ENCODE results near the gene ME1. TPM values are rescaled to one million over a fixed set of nuclear protein-coding genes. Genes with fewer than 3 reads are reported as not detected.

ME1 gene
- total RNA-seq, 1 experiment from 2014 or later, result 7.8 TPM

- H2BK12ac ChIP-seq (ENCODE audit: insufficient read length, low read depth, low read length), result no peak overlapping the region
- no CpG with 5 or more reads among the region's 1 CpG for WGBS (ENCODE audit: extremely low coverage, insufficient read length, low lambda C conversion rate)
Observed at GRCh38 chr6:83480470-83480869, 49.6 kb upstream of the ME1 start.

More at GRCh38 chr6:83480470-83480869, 49.6 kb upstream of the ME1 start:
- Histone ChIP-seq H2BK20ac (ENCODE audit: low read depth, low read length, poor library complexity, severe bottlenecking) (no peak overlapping the region), H3K18ac (ENCODE audit: insufficient read length, low read depth, low read length) (no peak overlapping the region), H2AFZ (ENCODE audit: low read length) (no peak overlapping the region), H3K23me2 (ENCODE audit: insufficient read length, low read depth, low read length, poor library complexity, severe bottlenecking) (no peaks in the 10 kb centered on the region), H2BK120ac (ENCODE audit: low read depth, low read length, poor library complexity, severe bottlenecking) (no peak overlapping the region), H2BK5ac (ENCODE audit: insufficient read length, low read length) (no peak overlapping the region), H3K9ac (ENCODE audit: extremely low read depth, insufficient read length, low read length) (no peak overlapping the region), H3K79me1 (ENCODE audit: insufficient read depth, low read depth, low read length, poor library complexity, severe bottlenecking) (no peaks in the 10 kb centered on the region), H3K4me2 (ENCODE audit: insufficient read depth, insufficient read length, low read length) (no peak overlapping the region), H4K20me1 (ENCODE audit: control insufficient read depth, insufficient read depth, insufficient read length) (no peaks in the 10 kb centered on the region), H3K4me1 (ENCODE audit: insufficient read depth, low read length) (no peaks in the 10 kb centered on the region), H4K5ac (ENCODE audit: insufficient read length, low read depth, low read length) (no peak overlapping the region), H4K8ac (replicated peaks; ENCODE audit: insufficient read length, low read depth, low read length) (no peak overlapping the region), H4K91ac (ENCODE audit: insufficient read length, low read depth, low read length) (no peak overlapping the region), H3K9me3 (ENCODE audit: control insufficient read depth, low read depth, low read length) (no peaks in the 10 kb centered on the region), H3K27ac (ENCODE audit: insufficient read length, low read depth, low read length) (no peak overlapping the region), H2BK15ac (ENCODE audit: low read depth, low read length) (no peak overlapping the region), H3T11ph (ENCODE audit: low read length) (no peak overlapping the region), H3K23ac (ENCODE audit: insufficient read length, low read depth, low read length) (no peak overlapping the region), H3K56ac (ENCODE audit: insufficient read length, low read depth, low read length) (no peak overlapping the region), H2AK5ac (ENCODE audit: insufficient read length, low read length) (no peak overlapping the region), H3K79me2 (ENCODE audit: insufficient read depth, low read length) (no peaks in the 10 kb centered on the region), H3K27me3 (ENCODE audit: insufficient read depth, low read length) (no peaks in the 10 kb centered on the region), H3K4ac (ENCODE audit: low read depth, low read length) (no peak overlapping the region), H3K14ac (ENCODE audit: insufficient read depth, low read length) (no peak overlapping the region)
- H3K4me3 Mint-ChIP-seq, result no peak overlapping the region
- no peak overlapping the region for H3K27ac Mint-ChIP-seq
- no peaks in the 10 kb centered on the region for H3K36me3 Mint-ChIP-seq (ENCODE audit: insufficient read depth in 1 of 3, low read depth in 3 of 3)
- no peak for TF ChIP-seq CTCF (conservative IDR thresholded peaks at IDR 0.05)
- no peaks in the 10 kb centered on the region for H3K27me3 Mint-ChIP-seq (ENCODE audit: low read depth)
- no peaks in the 10 kb centered on the region for H3K4me1 Mint-ChIP-seq
- no peak for DNase-seq
- H3K9me3 Mint-ChIP-seq, result no peaks in the 10 kb centered on the region; a peak in 1 of 5 replicates
